Sigmoid colon (tissue), 3 donors: ENCODE data around the gene EMC9.

Experiments used
- CTCF ChIP-seq, 4 experiments: fragments of 450-650 bp in 3 of 4; fragments of 200-600 bp in 1 of 4; IDR thresholded peaks; one replicate each; pipeline ENCODE4 v1.5.1; 2016 to 2019; ENCODE audit warnings: antibody characterized with exemption in 4 of 4, mild to moderate bottlenecking in 3 of 4, moderate library complexity in 2 of 4
- POLR2A ChIP-seq, 2 donors: fragments of 450-650 bp; IDR thresholded peaks; one replicate each; pipeline ENCODE4 v1.6.1; 2016; ENCODE audit warnings: antibody characterized with exemption in 2 of 2, mild to moderate bottlenecking in 2 of 2, moderate library complexity in 2 of 2

GRCh38 chr14:24186831-24187538 lies 45.6 kb upstream of the EMC9 start:
- TF ChIP-seq POLR2A (IDR thresholded peaks at IDR 0.05) (no peak), CTCF (IDR thresholded peaks at IDR 0.05) (no peak)
